Natural killer cell treated with Interleukin-12 subunit alpha and Interleukin-12 subunit beta and Interleukin-15 and Interleukin-18, amount 100 ng/mL, for 72 hours (primary cell): ENCODE measurements around the gene CD63. TPM values are rescaled to one million over a fixed set of nuclear protein-coding genes. Genes with fewer than 3 reads are reported as not detected.

Experiments used
- ATAC-seq, 2 donors: fragments of 150-1000 bp; cut with Tn5 transposase in 1 of 2; sonication (Bioruptor Pico), chemical (Tn5 transposase) in 1 of 2; 2 replicates each; pipeline ENCODE4 v1.10.0; 2021
- DNase-seq: peaks from one replicate; pipeline ENCODE4 v3.0.0; 2022; ENCODE audit warnings: low spot score
- H3K27ac Mint-ChIP-seq, 2 donors: 1 replicate in 1 of 2; 2 replicates in 1 of 2; pipeline ENCODE4 v1.8.0; 2022; ENCODE audit warnings: mixed read lengths in 2 of 2, mild to moderate bottlenecking in 1 of 2, moderate library complexity in 1 of 2
- H3K27me3 Mint-ChIP-seq, 2 donors: 1 replicate in 1 of 2; 2 replicates in 1 of 2; pipeline ENCODE4 v1.8.0; 2022; ENCODE audit warnings: mixed read lengths in 2 of 2
- H3K36me3 Mint-ChIP-seq: one replicate; pipeline ENCODE4 v1.8.0; 2022; ENCODE audit warnings: mixed read lengths
- H3K4me1 Mint-ChIP-seq, 2 donors: 1 replicate in 1 of 2; 2 replicates in 1 of 2; pipeline ENCODE4 v1.8.0; 2022; ENCODE audit warnings: low read depth in 2 of 2, mixed read lengths in 2 of 2, mild to moderate bottlenecking in 1 of 2
- H3K4me3 Mint-ChIP-seq: one replicate; pipeline ENCODE4 v1.8.0; 2022; ENCODE audit warnings: mixed read lengths
- H3K9me3 Mint-ChIP-seq: 2 replicates; pipeline ENCODE4 v1.8.0; 2022; ENCODE audit warnings: mixed read lengths
- total RNA-seq, 2 donors: library from RNA; stranded (reverse); gene quantifications; one replicate each; pipeline ENCODE4 v1.2.3, GENCODE V29; 2022

CD63 gene
- total RNA-seq, 2 donors from 2014 or later: 263 to 327 TPM

GRCh38 chr12:55687746-55688145 is 41.1 kb downstream of the CD63 start:
- peaks cover 5 to 7% of the 10 kb centered on the region in 2 donors for H3K27me3 Mint-ChIP-seq
- no peaks in the 10 kb centered on the region for H3K36me3 Mint-ChIP-seq
- H3K9me3 Mint-ChIP-seq: no peaks in the 10 kb centered on the region
- peak; percentile 52 to 68 for ATAC-seq
- DNase-seq: no peak
- H3K4me3 Mint-ChIP-seq: no peak overlapping the region
- H3K27ac Mint-ChIP-seq: no peak overlapping the region
- H3K4me1 Mint-ChIP-seq: peaks cover 0 to 8% of the 10 kb centered on the region in 2 donors

GRCh38 chr12:55686366-55687010 is 42.3 kb downstream of the CD63 start:
- DNase-seq (no peak), ATAC-seq (no peak)
- Mint-ChIP-seq H3K9me3 (no peaks in the 10 kb centered on the region), H3K4me1 (peaks cover 2 to 11% of the 10 kb centered on the region in 2 donors), H3K36me3 (no peaks in the 10 kb centered on the region), H3K4me3 (no peak overlapping the region), H3K27ac (no peak overlapping the region), H3K27me3 (peaks cover 9 to 12% of the 10 kb centered on the region in 2 donors)

- Mint-ChIP-seq H3K27ac (no peak overlapping the region), H3K4me3 (no peak overlapping the region), H3K36me3 (no peaks in the 10 kb centered on the region), H3K4me1 (peaks cover 10 to 19% of the 10 kb centered on the region in 2 donors), H3K9me3 (no peaks in the 10 kb centered on the region), H3K27me3 (peaks cover 17 to 20% of the 10 kb centered on the region in 2 donors)
- no peak for DNase-seq
- ATAC-seq: no peak
These were observed 43.1 kb downstream of the CD63 start for GRCh38 chr12:55685671-55686070.

- DNase-seq (no peak), ATAC-seq (no peak)
- Mint-ChIP-seq H3K4me1 (peaks cover 10 to 19% of the 10 kb centered on the region in 2 donors), H3K9me3 (no peaks in the 10 kb centered on the region), H3K27ac (no peak overlapping the region), H3K4me3 (no peak overlapping the region), H3K27me3 (peaks cover 23 to 25% of the 10 kb centered on the region in 2 donors), H3K36me3 (no peaks in the 10 kb centered on the region)
These were observed 43.9 kb downstream of the CD63 start for GRCh38 chr12:55684761-55685370.

GRCh38 chr12:55683676-55684075 is 45.1 kb downstream of the CD63 start:
- Mint-ChIP-seq H3K4me3 (no peak overlapping the region), H3K9me3 (no peaks in the 10 kb centered on the region), H3K27ac (no peak overlapping the region), H3K36me3 (no peaks in the 10 kb centered on the region), H3K4me1 (peaks cover 10 to 19% of the 10 kb centered on the region in 2 donors), H3K27me3 (peaks cover 24 to 31% of the 10 kb centered on the region in 2 donors)
- no peak for DNase-seq
- ATAC-seq: no peak

- Mint-ChIP-seq H3K4me3 (no peak overlapping the region), H3K9me3 (no peaks in the 10 kb centered on the region), H3K4me1 (peaks cover 10 to 14% of the 10 kb centered on the region in 2 donors), H3K27ac (no peak overlapping the region), H3K27me3 (peaks cover 24 to 31% of the 10 kb centered on the region in 2 donors), H3K36me3 (no peaks in the 10 kb centered on the region)
- no peak for DNase-seq
- no peak for ATAC-seq
These were observed 46.6 kb downstream of the CD63 start for GRCh38 chr12:55682087-55682796.

- H3K27ac Mint-ChIP-seq: no peak overlapping the region
- no peak overlapping the region for H3K4me3 Mint-ChIP-seq
- H3K36me3 Mint-ChIP-seq: no peaks in the 10 kb centered on the region
These were observed 47.4 kb downstream of the CD63 start for GRCh38 chr12:55681142-55682077.

GRCh38 chr12:55679691-55680090 is 49.1 kb downstream of the CD63 start:
- peaks cover 29 to 42% of the 10 kb centered on the region in 2 donors for H3K27me3 Mint-ChIP-seq
- ATAC-seq (no peak), DNase-seq (no peak)
- H3K36me3 Mint-ChIP-seq: no peaks in the 10 kb centered on the region
- H3K4me3 Mint-ChIP-seq: no peak overlapping the region
- peaks cover 10% of the 10 kb centered on the region in 2 donors for H3K4me1 Mint-ChIP-seq
- H3K27ac Mint-ChIP-seq: no peak overlapping the region
- no peaks in the 10 kb centered on the region for H3K9me3 Mint-ChIP-seq

More at GRCh38 chr12:55681142-55682077, 47.4 kb downstream of the CD63 start:
- no peak for DNase-seq
- Mint-ChIP-seq H3K9me3 (no peaks in the 10 kb centered on the region), H3K27me3 (peaks cover 26 to 32% of the 10 kb centered on the region in 2 donors), H3K4me1 (peaks cover 10% of the 10 kb centered on the region in 2 donors)
- peak in 1 of 2 donors; percentile 34 for ATAC-seq

GRCh38 chr12:55676707-55677106 is 52.1 kb downstream of the CD63 start:
- DNase-seq: no peak
- no peak overlapping the region for H3K4me3 Mint-ChIP-seq
- peaks cover 29 to 46% of the 10 kb centered on the region in 2 donors for H3K27me3 Mint-ChIP-seq
- no peak overlapping the region for H3K27ac Mint-ChIP-seq
- H3K4me1 Mint-ChIP-seq: peaks cover 10% of the 10 kb centered on the region in 2 donors
- H3K9me3 Mint-ChIP-seq: no peaks in the 10 kb centered on the region
- no peaks in the 10 kb centered on the region for H3K36me3 Mint-ChIP-seq
- no peak for ATAC-seq

GRCh38 chr12:55675666-55676065 is 53.1 kb downstream of the CD63 start:
- no peak overlapping the region for H3K4me3 Mint-ChIP-seq
- no peaks in the 10 kb centered on the region for H3K9me3 Mint-ChIP-seq
- H3K36me3 Mint-ChIP-seq: no peaks in the 10 kb centered on the region
- DNase-seq (no peak), ATAC-seq (no peak)
- peaks cover 19 to 36% of the 10 kb centered on the region in 2 donors for H3K27me3 Mint-ChIP-seq
- H3K4me1 Mint-ChIP-seq: no peaks in the 10 kb centered on the region
- no peak overlapping the region for H3K27ac Mint-ChIP-seq

Other genes with a start within 250 kb of the CD63 start
- gene OR6C68, start 236.6 kb downstream of the CD63 start, total RNA-seq: not detected
- gene OR6C4, start 179.4 kb downstream of the CD63 start, total RNA-seq: not detected
- gene OR2AP1, start 156.5 kb downstream of the CD63 start, total RNA-seq: not detected
- gene OR10P1, start 92.1 kb downstream of the CD63 start, total RNA-seq: not detected
- gene ITGA7, start 21.1 kb downstream of the CD63 start, total RNA-seq: 1 to 10 TPM; 2.1 to 4.2 TPM
- gene BLOC1S1, start 13.0 kb downstream of the CD63 start, total RNA-seq: 10 to 100 TPM; 54.8 to 85.8 TPM
- 10 to 100 TPM; 10.2 to 11.7 TPM for gene RDH5, start 8.6 kb downstream of the CD63 start, total RNA-seq
- 10 to 100 TPM in 1 of 2 donors, 1 to 10 TPM in 1; 5.0 to 18.4 TPM for gene GDF11, start 14.1 kb upstream of the CD63 start, total RNA-seq
- gene SARNP, start 88.7 kb upstream of the CD63 start, total RNA-seq: 10 to 100 TPM; 68.0 to 74.9 TPM
- gene ORMDL2, start 89.0 kb upstream of the CD63 start, total RNA-seq: 10 to 100 TPM; 36.9 to 56.7 TPM
- 10 to 100 TPM; 38.8 to 40.0 TPM for gene DNAJC14, start 100.6 kb upstream of the CD63 start, total RNA-seq
- gene MMP19, start 113.9 kb upstream of the CD63 start, total RNA-seq: under 1 TPM in 1 of 2 donors, not detected in 1; 0.24 TPM
- gene PYM1, start 198.9 kb upstream of the CD63 start, total RNA-seq: 10 to 100 TPM; 31.6 to 34.0 TPM
- 100 to 1,000 TPM in 1 of 2 donors, 10 to 100 TPM in 1; 81.9 to 168 TPM for gene DGKA, start 202.2 kb upstream of the CD63 start, total RNA-seq
- under 1 TPM in 1 of 2 donors, not detected in 1; 0.40 TPM for gene PMEL, start 237.0 kb upstream of the CD63 start, total RNA-seq
- gene CDK2, start 237.8 kb upstream of the CD63 start, total RNA-seq: 100 to 1,000 TPM in 1 of 2 donors, 10 to 100 TPM in 1; 72.3 to 178 TPM
- 10 to 100 TPM; 39.2 to 68.1 TPM for gene RAB5B, start 245.1 kb upstream of the CD63 start, total RNA-seq